ENCODE results near the gene IGF1R. TPM values are rescaled to one million over a fixed set of nuclear protein-coding genes. Genes with fewer than 3 reads are reported as not detected.
"Not testable (repeated sequence)": the region's sequence is repeated elsewhere in the genome, so short reads cannot be mapped to it uniquely, and the experiment has no call there.

IGF1R gene
- total RNA-seq, 1 experiment from 2014 or later = 0.56 TPM

GRCh38 chr15:98614681-98615080 is 33.7 kb upstream of the IGF1R start:
- DNase-seq = no peak
- Histone ChIP-seq H3K27me3 (ENCODE audit: low read length) (no peaks in the 10 kb centered on the region), H3K4me2 (ENCODE audit: low read depth, low read length, poor library complexity, severe bottlenecking) (no peak overlapping the region), H3K9ac (ENCODE audit: low read length) (no peak overlapping the region), H4K20me1 (ENCODE audit: insufficient read depth, low read depth, low read length) (no peaks in the 10 kb centered on the region), H3K79me2 (ENCODE audit: low read length) (no peaks in the 10 kb centered on the region), H3K27ac (ENCODE audit: low read length) (no peak overlapping the region), H2AFZ (ENCODE audit: low read length) (no peak overlapping the region), H3K9me2 (replicated peaks; ENCODE audit: insufficient read depth, low read length) (no peaks in the 10 kb centered on the region), H3K9me3 (ENCODE audit: low read length) (no peaks in the 10 kb centered on the region), H3K4me1 (ENCODE audit: low read length) (no peaks in the 10 kb centered on the region), H3K4me3 (ENCODE audit: low read length) (no peak overlapping the region), H3K36me3 (ENCODE audit: insufficient read depth, low read length) (no peaks in the 10 kb centered on the region)

GRCh38 chr15:98616397-98616796 is 31.9 kb upstream of the IGF1R start:
- no peak overlapping the region for H3K9ac ChIP-seq (ENCODE audit: low read length)

GRCh38 chr15:98617328-98617980 is 30.9 kb upstream of the IGF1R start:
- Histone ChIP-seq H2AFZ (ENCODE audit: low read length) (no peak overlapping the region), H4K20me1 (ENCODE audit: insufficient read depth, low read depth, low read length) (no peaks in the 10 kb centered on the region), H3K4me3 (ENCODE audit: low read length) (no peak overlapping the region), H3K9me3 (ENCODE audit: low read length) (no peaks in the 10 kb centered on the region), H3K4me2 (ENCODE audit: low read depth, low read length, poor library complexity, severe bottlenecking) (no peak overlapping the region), H3K9ac (ENCODE audit: low read length) (no peak overlapping the region), H3K27ac (ENCODE audit: low read length) (no peak overlapping the region), H3K36me3 (ENCODE audit: insufficient read depth, low read length) (no peaks in the 10 kb centered on the region), H3K4me1 (ENCODE audit: low read length) (no peaks in the 10 kb centered on the region), H3K9me2 (replicated peaks; ENCODE audit: insufficient read depth, low read length) (no peaks in the 10 kb centered on the region), H3K79me2 (ENCODE audit: low read length) (no peaks in the 10 kb centered on the region), H3K27me3 (ENCODE audit: low read length) (no peaks in the 10 kb centered on the region)
- no peak for DNase-seq

More at GRCh38 chr15:98616397-98616796, 31.9 kb upstream of the IGF1R start:
- H3K9me2 ChIP-seq (replicated peaks; ENCODE audit: insufficient read depth, low read length) = no peaks in the 10 kb centered on the region
- DNase-seq = no peak
- no peaks in the 10 kb centered on the region for H3K36me3 ChIP-seq (ENCODE audit: insufficient read depth, low read length)
- no peaks in the 10 kb centered on the region for H3K9me3 ChIP-seq (ENCODE audit: low read length)
- no peaks in the 10 kb centered on the region for H3K79me2 ChIP-seq (ENCODE audit: low read length)
- no peaks in the 10 kb centered on the region for H3K4me1 ChIP-seq (ENCODE audit: low read length)
- H4K20me1 ChIP-seq (ENCODE audit: insufficient read depth, low read depth, low read length) = no peaks in the 10 kb centered on the region
- no peak overlapping the region for H2AFZ ChIP-seq (ENCODE audit: low read length)
- H3K4me3 ChIP-seq (ENCODE audit: low read length) = no peak overlapping the region
- no peak overlapping the region for H3K4me2 ChIP-seq (ENCODE audit: low read depth, low read length, poor library complexity, severe bottlenecking)
- no peaks in the 10 kb centered on the region for H3K27me3 ChIP-seq (ENCODE audit: low read length)
- no peak overlapping the region for H3K27ac ChIP-seq (ENCODE audit: low read length)

- H3K36me3 ChIP-seq (ENCODE audit: insufficient read depth, low read length); H3K4me1 ChIP-seq (ENCODE audit: low read length); H3K9me3 ChIP-seq (ENCODE audit: low read length); H3K79me2 ChIP-seq (ENCODE audit: low read length); H2AFZ ChIP-seq (ENCODE audit: low read length); H3K27ac ChIP-seq (ENCODE audit: low read length); H3K27me3 ChIP-seq (ENCODE audit: low read length); H3K9ac ChIP-seq (ENCODE audit: low read length); H3K9me2 ChIP-seq (replicated peaks; ENCODE audit: insufficient read depth, low read length); H3K4me2 ChIP-seq (ENCODE audit: low read depth, low read length, poor library complexity, severe bottlenecking); H4K20me1 ChIP-seq (ENCODE audit: insufficient read depth, low read depth, low read length); DNase-seq; H3K4me3 ChIP-seq (ENCODE audit: low read length): not testable (repeated sequence)
Measured at GRCh38 chr15:98618576-98618975, 29.8 kb upstream of the IGF1R start.

- Histone ChIP-seq H3K27me3 (ENCODE audit: low read length) (no peaks in the 10 kb centered on the region), H3K27ac (ENCODE audit: low read length) (no peak overlapping the region), H3K9me3 (ENCODE audit: low read length) (no peaks in the 10 kb centered on the region), H3K9ac (ENCODE audit: low read length) (no peak overlapping the region), H3K4me2 (ENCODE audit: low read depth, low read length, poor library complexity, severe bottlenecking) (no peak overlapping the region), H3K4me1 (ENCODE audit: low read length) (no peaks in the 10 kb centered on the region), H3K9me2 (replicated peaks; ENCODE audit: insufficient read depth, low read length) (no peaks in the 10 kb centered on the region), H4K20me1 (ENCODE audit: insufficient read depth, low read depth, low read length) (no peaks in the 10 kb centered on the region), H3K79me2 (ENCODE audit: low read length) (no peaks in the 10 kb centered on the region), H3K36me3 (ENCODE audit: insufficient read depth, low read length) (no peaks in the 10 kb centered on the region), H3K4me3 (ENCODE audit: low read length) (no peak overlapping the region), H2AFZ (ENCODE audit: low read length) (no peak overlapping the region)
- DNase-seq = no peak
Measured at GRCh38 chr15:98620020-98620419, 28.3 kb upstream of the IGF1R start.

GRCh38 chr15:98621021-98621420 is 27.3 kb upstream of the IGF1R start:
- Histone ChIP-seq H3K4me2 (ENCODE audit: low read depth, low read length, poor library complexity, severe bottlenecking) (no peak overlapping the region), H3K4me3 (ENCODE audit: low read length) (no peak overlapping the region)
- no peak for DNase-seq

GRCh38 chr15:98625614-98626013 is 22.7 kb upstream of the IGF1R start:
- Histone ChIP-seq H3K9me2 (replicated peaks; ENCODE audit: insufficient read depth, low read length) (no peaks in the 10 kb centered on the region), H3K9ac (ENCODE audit: low read length) (no peak overlapping the region), H3K9me3 (ENCODE audit: low read length) (no peaks in the 10 kb centered on the region), H3K27me3 (ENCODE audit: low read length) (no peaks in the 10 kb centered on the region), H3K36me3 (ENCODE audit: insufficient read depth, low read length) (no peaks in the 10 kb centered on the region), H3K79me2 (ENCODE audit: low read length) (no peaks in the 10 kb centered on the region), H3K4me2 (ENCODE audit: low read depth, low read length, poor library complexity, severe bottlenecking) (no peak overlapping the region), H2AFZ (ENCODE audit: low read length) (no peak overlapping the region), H3K4me3 (ENCODE audit: low read length) (no peak overlapping the region), H4K20me1 (ENCODE audit: insufficient read depth, low read depth, low read length) (no peaks in the 10 kb centered on the region), H3K4me1 (ENCODE audit: low read length) (no peaks in the 10 kb centered on the region), H3K27ac (ENCODE audit: low read length) (no peak overlapping the region)
- no peak for DNase-seq

More at GRCh38 chr15:98621021-98621420, 27.3 kb upstream of the IGF1R start:
- H2AFZ ChIP-seq (ENCODE audit: low read length) = no peak overlapping the region
- H3K9me2 ChIP-seq (replicated peaks; ENCODE audit: insufficient read depth, low read length) = no peaks in the 10 kb centered on the region
- no peak overlapping the region for H3K9ac ChIP-seq (ENCODE audit: low read length)
- H3K27me3 ChIP-seq (ENCODE audit: low read length) = no peaks in the 10 kb centered on the region
- H3K9me3 ChIP-seq (ENCODE audit: low read length) = no peaks in the 10 kb centered on the region
- no peaks in the 10 kb centered on the region for H3K36me3 ChIP-seq (ENCODE audit: insufficient read depth, low read length)
- no peaks in the 10 kb centered on the region for H3K79me2 ChIP-seq (ENCODE audit: low read length)
- H4K20me1 ChIP-seq (ENCODE audit: insufficient read depth, low read depth, low read length) = no peaks in the 10 kb centered on the region
- no peaks in the 10 kb centered on the region for H3K4me1 ChIP-seq (ENCODE audit: low read length)
- no peak overlapping the region for H3K27ac ChIP-seq (ENCODE audit: low read length)

- Histone ChIP-seq H3K27me3 (ENCODE audit: low read length) (no peaks in the 10 kb centered on the region), H3K4me3 (ENCODE audit: low read length) (no peak overlapping the region), H3K79me2 (ENCODE audit: low read length) (no peaks in the 10 kb centered on the region), H3K9me2 (replicated peaks; ENCODE audit: insufficient read depth, low read length) (no peaks in the 10 kb centered on the region), H3K9ac (ENCODE audit: low read length) (no peak overlapping the region), H3K36me3 (ENCODE audit: insufficient read depth, low read length) (no peaks in the 10 kb centered on the region), H4K20me1 (ENCODE audit: insufficient read depth, low read depth, low read length) (no peaks in the 10 kb centered on the region), H2AFZ (ENCODE audit: low read length) (no peak overlapping the region), H3K9me3 (ENCODE audit: low read length) (no peaks in the 10 kb centered on the region), H3K4me2 (ENCODE audit: low read depth, low read length, poor library complexity, severe bottlenecking) (no peak overlapping the region), H3K4me1 (ENCODE audit: low read length) (no peaks in the 10 kb centered on the region), H3K27ac (ENCODE audit: low read length) (no peak overlapping the region)
- DNase-seq = no peak
Measured at GRCh38 chr15:98626153-98626552, 22.2 kb upstream of the IGF1R start.

Data from Karpas-422 (cell line).